RWPE2 (cell line): ENCODE results near the gene FRMD5.
A peak's percentile ranks its signal among the peaks of the same experiment; 100 is the strongest.
"Not testable (repeated sequence)": the region's sequence is repeated elsewhere in the genome, so short reads cannot be mapped to it uniquely, and the experiment has no call there.

Source experiments
- ATAC-seq: fragments of 200-7000 bp; cut with Tn5 transposase; 3 replicates; pipeline ENCODE4 v1.9.1; 2021; ENCODE audit warnings: low read depth
- DNase-seq: peaks from one replicate; pipeline ENCODE4 v3.0.0-alpha.2; 2020; ENCODE audit warnings: low spot score
- H3K27ac ChIP-seq: fragments of 450-650 bp; 2 replicates; pipeline ENCODE4 v1.5.1; 2017; ENCODE audit warnings: mild to moderate bottlenecking; ENCODE audit not compliant: poor library complexity, severe bottlenecking
- H3K27me3 ChIP-seq: fragments of 250-450 bp; sonication (Bioruptor Pico); 2 replicates; pipeline ENCODE4 v1.5.1; 2021; ENCODE audit warnings: mild to moderate bottlenecking, moderate library complexity; ENCODE audit not compliant: insufficient read depth, poor library complexity, severe bottlenecking
- H3K36me3 ChIP-seq: fragments of 250-450 bp; sonication (Bioruptor Pico); 2 replicates; pipeline ENCODE4 v1.5.1; 2020; ENCODE audit warnings: low read depth, mild to moderate bottlenecking, moderate library complexity
- H3K4me1 ChIP-seq: fragments of 250-450 bp; sonication (Bioruptor Pico); 2 replicates; pipeline ENCODE4 v1.5.1; 2021; ENCODE audit warnings: mild to moderate bottlenecking, moderate library complexity; ENCODE audit not compliant: insufficient read depth, poor library complexity, severe bottlenecking
- H3K4me3 ChIP-seq: fragments of 250-450 bp; sonication (Bioruptor Pico); 2 replicates; pipeline ENCODE4 v1.5.1; 2021; ENCODE audit warnings: mild to moderate bottlenecking, moderate library complexity; ENCODE audit not compliant: severe bottlenecking
- H3K9me3 ChIP-seq: fragments of 250-450 bp; sonication (Bioruptor Pico); 2 replicates; pipeline ENCODE4 v1.5.1; 2021; ENCODE audit warnings: mild to moderate bottlenecking, moderate library complexity; ENCODE audit not compliant: severe bottlenecking
- TF ChIP-seq, protein P1 (sequence below): fragments of 450-650 bp; IDR thresholded peaks from one replicate; pipeline ENCODE4 v1.5.1; 2017; ENCODE audit warnings: mild to moderate bottlenecking, moderate library complexity; ENCODE audit not compliant: poor library complexity, severe bottlenecking

The FRMD5 gene

DNA sequence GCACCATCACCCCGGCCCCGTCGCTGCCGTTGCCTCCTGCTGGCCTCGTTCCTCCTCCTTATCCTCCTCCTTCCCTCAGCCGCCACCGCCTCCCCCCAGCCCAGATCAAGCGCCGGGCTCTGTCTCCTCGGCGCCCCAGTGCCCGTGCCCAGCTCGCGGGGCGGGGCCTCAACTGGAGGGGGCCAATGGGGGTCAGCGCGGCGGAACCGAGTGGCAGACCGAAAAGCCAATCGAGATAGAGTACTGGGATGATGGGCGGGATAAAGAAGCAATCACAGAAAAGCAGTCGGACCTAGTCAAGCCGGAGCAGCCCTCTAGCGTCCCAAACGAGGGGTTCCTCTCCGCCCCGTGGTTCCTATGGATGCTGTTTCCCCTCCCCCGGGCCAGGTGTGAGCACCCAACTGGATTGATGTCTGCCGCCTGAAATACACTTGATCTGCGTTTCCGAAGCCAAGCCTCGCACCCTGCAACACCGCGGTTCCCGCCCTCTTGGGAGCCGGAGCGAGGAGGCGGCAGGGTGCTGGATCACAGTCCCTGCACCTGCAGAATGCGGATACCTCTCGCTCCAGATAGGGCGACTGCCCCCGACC lies at the start of gene FRMD5:
Gene FRMD5 (minus strand): TSS at position 121 of the 590 bp plus-strand sequence.
- Histone ChIP-seq H3K27me3 (no peaks in the 10 kb centered on the region), H3K9me3 (no peaks in the 10 kb centered on the region), H3K27ac (peak within 1 kb of the TSS; percentile 81), H3K36me3 (no peaks in the 10 kb centered on the region), H3K4me3 (peak within 1 kb of the TSS; percentile 63), H3K4me1 (peaks cover 30% of the 10 kb centered on the region)
- ATAC-seq, result peak; percentile 89
- TF ChIP-seq, protein P1, sequence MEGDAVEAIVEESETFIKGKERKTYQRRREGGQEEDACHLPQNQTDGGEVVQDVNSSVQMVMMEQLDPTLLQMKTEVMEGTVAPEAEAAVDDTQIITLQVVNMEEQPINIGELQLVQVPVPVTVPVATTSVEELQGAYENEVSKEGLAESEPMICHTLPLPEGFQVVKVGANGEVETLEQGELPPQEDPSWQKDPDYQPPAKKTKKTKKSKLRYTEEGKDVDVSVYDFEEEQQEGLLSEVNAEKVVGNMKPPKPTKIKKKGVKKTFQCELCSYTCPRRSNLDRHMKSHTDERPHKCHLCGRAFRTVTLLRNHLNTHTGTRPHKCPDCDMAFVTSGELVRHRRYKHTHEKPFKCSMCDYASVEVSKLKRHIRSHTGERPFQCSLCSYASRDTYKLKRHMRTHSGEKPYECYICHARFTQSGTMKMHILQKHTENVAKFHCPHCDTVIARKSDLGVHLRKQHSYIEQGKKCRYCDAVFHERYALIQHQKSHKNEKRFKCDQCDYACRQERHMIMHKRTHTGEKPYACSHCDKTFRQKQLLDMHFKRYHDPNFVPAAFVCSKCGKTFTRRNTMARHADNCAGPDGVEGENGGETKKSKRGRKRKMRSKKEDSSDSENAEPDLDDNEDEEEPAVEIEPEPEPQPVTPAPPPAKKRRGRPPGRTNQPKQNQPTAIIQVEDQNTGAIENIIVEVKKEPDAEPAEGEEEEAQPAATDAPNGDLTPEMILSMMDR, result peak; percentile 33
- DNase-seq, result peak; percentile 97

DNA sequence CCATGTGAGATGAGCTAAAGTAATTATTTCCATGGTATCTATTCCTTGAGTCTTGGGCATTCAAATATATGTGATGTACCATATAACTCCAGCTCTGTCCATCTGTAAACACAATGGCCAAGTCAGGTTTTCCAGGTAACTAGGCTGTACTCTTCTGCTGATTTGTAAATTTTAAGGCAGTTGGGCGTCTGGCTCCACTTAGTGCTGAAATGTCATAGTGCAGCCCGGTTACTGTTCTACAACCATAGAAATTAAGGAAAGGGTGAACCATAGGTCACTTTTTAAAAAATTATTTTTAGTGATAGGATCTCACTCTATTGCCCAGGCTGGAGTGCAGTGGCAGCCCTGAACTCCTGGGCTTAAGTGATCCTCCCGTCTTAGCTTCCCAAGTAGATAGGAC lies 48.8 kb upstream of the FRMD5 start:
- no peaks in the 10 kb centered on the region for H3K9me3 ChIP-seq
- no peaks in the 10 kb centered on the region for H3K36me3 ChIP-seq
- TF ChIP-seq, protein P1, result peak; percentile 82
- H3K4me3 ChIP-seq, result no peak overlapping the region
- H3K27me3 ChIP-seq, result no peaks in the 10 kb centered on the region
- no peak overlapping the region for H3K27ac ChIP-seq
- peak; percentile 63; the same call in 2 of the 3 replicates for ATAC-seq
- no peak for DNase-seq
- no peaks in the 10 kb centered on the region for H3K4me1 ChIP-seq

DNA sequence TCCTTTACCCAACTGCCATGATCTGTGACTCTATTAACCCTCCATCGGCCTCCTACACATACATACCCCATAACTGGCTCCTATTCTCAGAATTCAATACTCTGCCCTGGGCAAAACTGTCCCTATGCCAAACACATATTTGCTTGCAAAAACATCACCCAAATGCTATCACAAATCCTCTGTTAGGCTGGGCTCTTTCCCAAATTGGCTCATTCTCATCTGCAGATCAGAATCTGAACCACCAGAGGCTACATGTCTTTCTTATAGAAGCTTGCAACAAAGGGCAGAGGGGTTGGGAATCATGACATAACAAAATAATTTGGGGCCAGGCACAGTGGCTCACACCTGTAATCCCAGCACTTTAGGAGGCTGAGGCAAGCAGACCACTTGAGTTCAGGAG lies 48.1 kb upstream of the FRMD5 start:
- Histone ChIP-seq H3K9me3 (no peaks in the 10 kb centered on the region), H3K36me3 (no peaks in the 10 kb centered on the region), H3K27me3 (no peaks in the 10 kb centered on the region), H3K27ac (no peak overlapping the region), H3K4me3 (no peak overlapping the region), H3K4me1 (no peaks in the 10 kb centered on the region)
- TF ChIP-seq, protein P1, result no peak
- DNase-seq (no peak), ATAC-seq (no peak)

DNA sequence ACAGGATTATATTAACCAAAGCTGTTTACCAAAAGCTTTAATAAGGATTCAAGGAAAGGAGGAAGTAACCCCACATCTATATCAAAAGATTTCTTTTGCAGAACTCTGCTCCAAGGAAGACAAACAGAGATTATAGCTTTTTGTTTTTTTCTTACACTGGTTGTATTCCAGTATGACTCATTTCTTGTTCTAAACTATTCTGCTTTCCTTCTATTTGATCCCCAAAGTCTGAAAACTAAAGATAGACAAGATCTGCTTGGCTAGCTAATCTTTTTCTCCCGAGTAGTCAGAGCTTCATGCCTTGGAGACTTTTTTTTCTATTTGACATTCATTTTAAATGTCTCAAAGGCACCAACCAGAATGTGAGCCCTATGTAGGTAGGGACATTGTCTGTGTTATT lies 36.8 kb upstream of the FRMD5 start:
- Histone ChIP-seq H3K9me3 (no peaks in the 10 kb centered on the region), H3K36me3 (no peaks in the 10 kb centered on the region), H3K4me3 (no peak overlapping the region), H3K4me1 (peaks cover 3% of the 10 kb centered on the region), H3K27me3 (no peaks in the 10 kb centered on the region), H3K27ac (no peak overlapping the region)
- ATAC-seq (no peak; the same call in 2 of the 3 replicates), DNase-seq (no peak)
- TF ChIP-seq, protein P1, result no peak

DNA sequence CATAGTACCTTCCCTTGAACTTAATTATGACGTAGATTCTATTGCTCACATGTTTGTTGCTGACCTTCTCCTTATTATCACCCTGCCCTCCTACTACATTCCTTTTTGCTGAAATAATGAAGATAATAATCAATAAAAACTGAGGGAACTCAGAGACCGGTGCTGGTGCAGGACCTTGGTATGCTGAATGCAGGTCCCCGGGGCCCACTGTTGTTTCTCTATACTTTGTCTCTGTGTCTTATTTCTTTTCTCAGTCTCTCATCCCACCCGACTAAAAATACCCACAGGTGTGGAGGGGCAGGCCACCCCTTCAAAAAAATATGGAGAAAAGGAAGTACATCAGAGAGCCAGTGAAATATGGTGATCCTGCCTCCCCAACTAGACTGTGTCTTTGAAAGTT lies 34.2 kb upstream of the FRMD5 start:
- ATAC-seq, H3K4me3 ChIP-seq, H3K4me1 ChIP-seq, H3K27ac ChIP-seq, H3K36me3 ChIP-seq, H3K9me3 ChIP-seq, H3K27me3 ChIP-seq, DNase-seq: not testable (repeated sequence)
